Ishikawa (cell line): ENCODE measurements around the gene CBX6.

Source experiments
- CEBPB ChIP-seq: IDR thresholded peaks from 2 replicates; pipeline ENCODE4 v1.6.1; 2012
- CREB1 ChIP-seq: IDR thresholded peaks from 2 replicates; pipeline ENCODE4 v1.6.1; 2012; ENCODE audit warnings: low read depth
- EGR1 ChIP-seq: IDR thresholded peaks from 2 replicates; pipeline ENCODE4 v1.6.1; 2012
- EP300 ChIP-seq: IDR thresholded peaks from 2 replicates; pipeline ENCODE4 v1.6.1; 2012; ENCODE audit warnings: borderline replicate concordance
- FOXM1 ChIP-seq: IDR thresholded peaks from 2 replicates; pipeline ENCODE4 v1.6.1; 2012; ENCODE audit warnings: low read depth, borderline replicate concordance
- NFIC ChIP-seq: IDR thresholded peaks from 2 replicates; pipeline ENCODE4 v1.6.1; 2012
- RAD21 ChIP-seq: IDR thresholded peaks from 2 replicates; pipeline ENCODE4 v1.6.1; 2012; ENCODE audit warnings: low read depth
- TAF1 ChIP-seq: IDR thresholded peaks from 2 replicates; pipeline ENCODE4 v1.6.1; 2012; ENCODE audit warnings: low read depth, mild to moderate bottlenecking
- TCF12 ChIP-seq: IDR thresholded peaks from 2 replicates; pipeline ENCODE4 v1.6.1; 2012; ENCODE audit warnings: low read depth
- TEAD4 ChIP-seq: IDR thresholded peaks from 2 replicates; pipeline ENCODE4 v1.6.1; 2012
- YY1 ChIP-seq: IDR thresholded peaks from 2 replicates; pipeline ENCODE4 v1.6.1; 2012; ENCODE audit warnings: low read depth
- ZBTB7A ChIP-seq: IDR thresholded peaks from 2 replicates; pipeline ENCODE4 v1.6.1; 2012; ENCODE audit warnings: low read depth
- TF ChIP-seq, protein P1 (sequence below): IDR thresholded peaks from 2 replicates; pipeline ENCODE4 v1.6.1; 2012; ENCODE audit warnings: low read depth, mild to moderate bottlenecking
- TF ChIP-seq, protein P2 (sequence below): IDR thresholded peaks from 2 replicates; pipeline ENCODE4 v1.6.1; 2012
- TF ChIP-seq, protein P3 (sequence below): IDR thresholded peaks from 2 replicates; pipeline ENCODE4 v1.6.1; 2012

The CBX6 gene

DNA sequence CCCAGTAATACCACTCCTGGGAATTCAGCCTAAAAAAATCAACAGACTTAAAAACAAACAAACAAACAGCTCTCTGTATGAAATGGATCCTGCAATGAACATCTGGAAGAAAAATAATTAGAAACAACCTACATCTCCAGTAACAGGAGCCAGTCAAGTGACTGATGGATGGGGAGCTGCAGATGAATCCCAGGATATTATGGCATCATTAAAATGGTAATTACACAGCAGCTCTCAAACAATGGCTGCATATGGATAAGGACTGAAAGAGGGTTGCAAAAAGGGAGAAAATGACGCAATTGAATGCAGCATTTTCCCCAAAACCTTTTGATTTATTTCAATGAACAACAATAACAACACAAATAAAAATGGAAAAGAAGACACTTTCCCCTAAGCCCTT, 32.3 kb downstream of the CBX6 start:
- TF ChIP-seq ZBTB7A (no peak), CEBPB (no peak), CREB1 (no peak), TEAD4 (no peak), EP300 (no peak), EGR1 (no peak), FOXM1 (no peak), RAD21 (no peak), TAF1 (no peak), NFIC (no peak), TCF12 (no peak), YY1 (no peak)
- TF ChIP-seq, protein P1, sequence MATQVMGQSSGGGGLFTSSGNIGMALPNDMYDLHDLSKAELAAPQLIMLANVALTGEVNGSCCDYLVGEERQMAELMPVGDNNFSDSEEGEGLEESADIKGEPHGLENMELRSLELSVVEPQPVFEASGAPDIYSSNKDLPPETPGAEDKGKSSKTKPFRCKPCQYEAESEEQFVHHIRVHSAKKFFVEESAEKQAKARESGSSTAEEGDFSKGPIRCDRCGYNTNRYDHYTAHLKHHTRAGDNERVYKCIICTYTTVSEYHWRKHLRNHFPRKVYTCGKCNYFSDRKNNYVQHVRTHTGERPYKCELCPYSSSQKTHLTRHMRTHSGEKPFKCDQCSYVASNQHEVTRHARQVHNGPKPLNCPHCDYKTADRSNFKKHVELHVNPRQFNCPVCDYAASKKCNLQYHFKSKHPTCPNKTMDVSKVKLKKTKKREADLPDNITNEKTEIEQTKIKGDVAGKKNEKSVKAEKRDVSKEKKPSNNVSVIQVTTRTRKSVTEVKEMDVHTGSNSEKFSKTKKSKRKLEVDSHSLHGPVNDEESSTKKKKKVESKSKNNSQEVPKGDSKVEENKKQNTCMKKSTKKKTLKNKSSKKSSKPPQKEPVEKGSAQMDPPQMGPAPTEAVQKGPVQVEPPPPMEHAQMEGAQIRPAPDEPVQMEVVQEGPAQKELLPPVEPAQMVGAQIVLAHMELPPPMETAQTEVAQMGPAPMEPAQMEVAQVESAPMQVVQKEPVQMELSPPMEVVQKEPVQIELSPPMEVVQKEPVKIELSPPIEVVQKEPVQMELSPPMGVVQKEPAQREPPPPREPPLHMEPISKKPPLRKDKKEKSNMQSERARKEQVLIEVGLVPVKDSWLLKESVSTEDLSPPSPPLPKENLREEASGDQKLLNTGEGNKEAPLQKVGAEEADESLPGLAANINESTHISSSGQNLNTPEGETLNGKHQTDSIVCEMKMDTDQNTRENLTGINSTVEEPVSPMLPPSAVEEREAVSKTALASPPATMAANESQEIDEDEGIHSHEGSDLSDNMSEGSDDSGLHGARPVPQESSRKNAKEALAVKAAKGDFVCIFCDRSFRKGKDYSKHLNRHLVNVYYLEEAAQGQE: no peak
- TF ChIP-seq, protein P2, sequence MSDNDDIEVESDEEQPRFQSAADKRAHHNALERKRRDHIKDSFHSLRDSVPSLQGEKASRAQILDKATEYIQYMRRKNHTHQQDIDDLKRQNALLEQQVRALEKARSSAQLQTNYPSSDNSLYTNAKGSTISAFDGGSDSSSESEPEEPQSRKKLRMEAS: no peak
- TF ChIP-seq, protein P3, sequence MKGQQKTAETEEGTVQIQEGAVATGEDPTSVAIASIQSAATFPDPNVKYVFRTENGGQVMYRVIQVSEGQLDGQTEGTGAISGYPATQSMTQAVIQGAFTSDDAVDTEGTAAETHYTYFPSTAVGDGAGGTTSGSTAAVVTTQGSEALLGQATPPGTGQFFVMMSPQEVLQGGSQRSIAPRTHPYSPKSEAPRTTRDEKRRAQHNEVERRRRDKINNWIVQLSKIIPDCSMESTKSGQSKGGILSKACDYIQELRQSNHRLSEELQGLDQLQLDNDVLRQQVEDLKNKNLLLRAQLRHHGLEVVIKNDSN: no peak

DNA sequence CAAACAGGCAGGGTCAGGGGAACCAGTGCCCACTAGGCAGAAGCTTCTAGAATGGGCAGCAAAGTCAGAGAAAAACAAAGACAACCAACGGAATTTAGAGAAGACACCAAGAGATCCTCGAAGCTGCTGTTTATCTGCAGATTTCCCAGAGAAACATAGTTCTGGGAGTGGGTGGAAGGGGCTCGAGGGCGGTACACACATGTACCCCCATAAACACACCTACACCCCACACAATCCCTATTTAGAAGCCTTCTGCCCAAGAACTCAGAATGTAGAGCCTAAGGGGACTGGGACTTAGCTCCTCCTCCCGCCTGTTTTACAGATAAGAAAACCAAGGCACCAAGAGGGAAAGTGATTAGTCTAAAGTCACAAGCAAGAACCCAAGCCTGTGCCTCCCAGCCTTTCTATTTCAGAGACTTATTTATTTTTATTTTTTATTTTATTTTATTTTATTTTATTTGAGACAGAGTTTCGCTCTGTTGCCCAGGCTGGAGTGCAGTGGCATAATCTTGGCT, 34.5 kb downstream of the CBX6 start:
- no peak for TF ChIP-seq EP300
- TF ChIP-seq TCF12: no peak
- TF ChIP-seq TAF1: no peak
- no peak for TF ChIP-seq CEBPB
- TF ChIP-seq, protein P2: no peak
- TF ChIP-seq ZBTB7A: no peak
- TF ChIP-seq NFIC: no peak
- TF ChIP-seq, protein P3: no peak

DNA sequence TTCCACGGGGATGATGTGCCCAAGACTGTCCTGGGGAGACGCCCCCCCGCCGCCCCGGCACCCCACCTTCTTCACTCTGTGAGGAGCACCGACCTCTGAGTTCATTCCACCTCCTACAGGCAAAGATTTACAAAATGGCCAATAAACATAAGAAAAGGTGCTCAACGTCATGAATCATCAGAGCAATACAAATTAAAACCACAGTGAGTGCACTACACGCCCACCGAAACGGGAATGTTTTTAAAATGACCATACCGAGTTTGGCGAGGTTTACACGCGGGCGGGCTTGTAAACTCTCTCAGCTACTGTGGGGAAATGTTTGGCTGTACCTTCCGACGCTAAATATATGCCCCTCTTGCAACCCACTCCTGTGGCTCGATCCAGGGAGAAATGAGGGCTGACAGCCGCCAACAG, 36.1 kb downstream of the CBX6 start:
- no peak for TF ChIP-seq EP300

DNA sequence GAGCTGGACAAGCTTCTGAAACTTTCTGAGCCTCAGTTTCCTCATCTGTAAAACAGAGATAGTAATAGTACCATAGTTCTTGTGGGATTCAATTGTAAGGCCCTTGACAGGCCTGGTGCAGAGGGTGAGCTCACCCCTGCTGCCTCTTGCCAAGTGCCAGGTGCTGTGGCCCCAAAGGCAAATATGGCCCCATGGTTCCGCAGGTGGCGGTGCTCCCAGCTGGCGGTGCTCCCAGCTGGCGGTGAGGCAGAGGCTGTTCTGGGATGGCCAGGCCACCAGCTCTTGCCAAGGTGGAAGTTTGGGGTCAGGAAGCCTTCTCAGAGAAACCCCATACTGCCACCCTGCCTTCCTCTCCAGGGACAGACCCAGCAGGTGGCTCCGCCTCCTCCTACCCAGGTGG, 37.0 kb downstream of the CBX6 start:
- TF ChIP-seq YY1 (no peak), NFIC (no peak), CREB1 (no peak), CEBPB (no peak), RAD21 (no peak), TCF12 (no peak), TEAD4 (no peak), EP300 (no peak), ZBTB7A (no peak)
- TF ChIP-seq, protein P2: no peak
- TF ChIP-seq, protein P3: no peak

DNA sequence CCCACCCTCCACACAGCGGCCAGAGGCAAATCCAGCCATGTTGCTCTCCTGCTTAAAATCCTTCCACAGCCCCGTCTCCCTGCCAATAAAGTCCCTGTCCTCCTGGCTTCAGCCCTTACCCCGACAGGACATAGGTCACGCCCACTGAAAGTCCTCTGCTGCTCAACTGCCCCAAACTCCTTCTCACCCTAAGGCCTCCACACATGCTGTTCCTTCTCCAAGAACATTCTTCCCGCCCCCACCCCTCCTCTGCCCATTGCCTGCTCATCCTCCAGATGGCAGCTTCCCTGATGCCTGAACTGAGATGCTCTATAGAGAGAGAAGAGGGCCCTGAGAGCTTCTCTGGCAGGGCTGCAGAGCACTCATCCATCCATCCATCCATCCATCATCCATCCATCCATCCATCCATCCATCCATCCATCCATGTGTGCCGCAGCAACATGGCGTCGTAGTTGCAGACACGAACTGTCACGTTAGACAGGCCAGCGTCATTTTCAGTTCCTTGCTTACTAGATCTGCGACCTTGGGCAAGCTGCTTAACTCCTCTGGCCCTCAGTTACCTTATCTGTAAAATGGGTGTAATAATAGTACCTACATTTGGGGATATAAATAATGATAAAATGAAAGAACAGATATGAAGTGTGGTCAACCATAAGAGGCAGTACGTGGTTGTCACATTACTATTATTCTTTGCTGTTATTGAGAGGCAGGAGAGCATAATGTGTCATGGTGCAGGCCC, 37.6 kb downstream of the CBX6 start:
- no peak for TF ChIP-seq FOXM1
- no peak for TF ChIP-seq TAF1
- TF ChIP-seq EP300: no peak
- TF ChIP-seq YY1: no peak
- no peak for TF ChIP-seq RAD21
- TF ChIP-seq CREB1: no peak
- TF ChIP-seq, protein P1: no peak
- no peak for TF ChIP-seq CEBPB
- TF ChIP-seq EGR1: no peak
- TF ChIP-seq NFIC: no peak
- TF ChIP-seq TEAD4: no peak
- TF ChIP-seq TCF12: no peak
- TF ChIP-seq, protein P3: no peak
- TF ChIP-seq, protein P2: no peak
- TF ChIP-seq ZBTB7A: no peak
